H9 (cell line): Measurements from ENCODE around the gene PIAS4. TPM values are rescaled to one million over a fixed set of nuclear protein-coding genes. Genes with fewer than 3 reads are reported as not detected.

Source experiments
- DNase-seq: peaks from one replicate; pipeline ENCODE4 v3.0.0-alpha.2; 2017
- H2AFZ ChIP-seq: one replicate; pipeline ENCODE4 v1.6.1; 2013; ENCODE audit warnings: mild to moderate bottlenecking, low read length, control low read depth, moderate library complexity
- H2AK5ac ChIP-seq: 2 replicates; pipeline ENCODE4 v1.6.1; 2013; ENCODE audit warnings: low read length, control low read depth, mixed read lengths; ENCODE audit not compliant: insufficient read length
- H2BK120ac ChIP-seq: one replicate; pipeline ENCODE4 v1.6.1; 2013; ENCODE audit warnings: low read depth, mild to moderate bottlenecking, low read length, control low read depth, inconsistent platforms; ENCODE audit not compliant: poor library complexity, severe bottlenecking
- H2BK12ac ChIP-seq: 2 replicates; pipeline ENCODE4 v1.6.1; 2013; ENCODE audit warnings: low read length, control low read depth, mixed read lengths, low read depth; ENCODE audit not compliant: insufficient read length
- H2BK15ac ChIP-seq: 2 replicates; pipeline ENCODE4 v1.6.1; 2013; ENCODE audit warnings: low read depth, low read length, control low read depth
- H2BK20ac ChIP-seq: one replicate; pipeline ENCODE4 v1.6.1; 2013; ENCODE audit warnings: low read depth, mild to moderate bottlenecking, low read length, control low read depth, inconsistent platforms; ENCODE audit not compliant: poor library complexity, severe bottlenecking
- H2BK5ac ChIP-seq: 2 replicates; pipeline ENCODE4 v1.6.1; 2013; ENCODE audit warnings: low read length, control low read depth, mixed read lengths; ENCODE audit not compliant: insufficient read length
- H3K14ac ChIP-seq: 2 replicates; pipeline ENCODE4 v1.6.1; 2013; ENCODE audit warnings: low read length, control low read depth; ENCODE audit not compliant: insufficient read depth
- H3K18ac ChIP-seq: 2 replicates; pipeline ENCODE4 v1.6.1; 2013; ENCODE audit warnings: low read depth, mild to moderate bottlenecking, mixed read lengths, low read length, control low read depth; ENCODE audit not compliant: insufficient read length
- H3K23ac ChIP-seq: 2 replicates; pipeline ENCODE4 v1.6.1; 2013; ENCODE audit warnings: low read length, control low read depth, mixed read lengths, low read depth; ENCODE audit not compliant: insufficient read length
- H3K23me2 ChIP-seq: 2 replicates; pipeline ENCODE4 v1.6.1; 2013; ENCODE audit warnings: low read depth, mild to moderate bottlenecking, mixed read lengths, low read length, control low read depth; ENCODE audit not compliant: insufficient read length, poor library complexity, severe bottlenecking
- H3K27ac ChIP-seq: 2 replicates; pipeline ENCODE4 v1.5.1; 2013; ENCODE audit warnings: low read length, control low read depth, mixed read lengths, low read depth; ENCODE audit not compliant: insufficient read length
- H3K27me3 ChIP-seq: 2 replicates; pipeline ENCODE4 v1.6.1; 2013; ENCODE audit warnings: low read length, control low read depth, inconsistent platforms; ENCODE audit not compliant: insufficient read depth
- H3K4ac ChIP-seq: 2 replicates; pipeline ENCODE4 v1.6.1; 2013; ENCODE audit warnings: low read depth, mild to moderate bottlenecking, control low read depth, inconsistent platforms, low read length, moderate library complexity
- H3K4me1 ChIP-seq: 2 replicates; pipeline ENCODE4 v1.6.1; 2013; ENCODE audit warnings: low read length, control low read depth, inconsistent platforms; ENCODE audit not compliant: insufficient read depth
- H3K4me2 ChIP-seq: 2 replicates; pipeline ENCODE4 v1.6.1; 2013; ENCODE audit warnings: low read length, control low read depth, mixed read lengths; ENCODE audit not compliant: insufficient read length, insufficient read depth
- H3K56ac ChIP-seq: 2 replicates; pipeline ENCODE4 v1.6.1; 2013; ENCODE audit warnings: low read depth, mild to moderate bottlenecking, mixed read lengths, low read length, control low read depth; ENCODE audit not compliant: insufficient read length
- H3K79me1 ChIP-seq: 2 replicates; pipeline ENCODE4 v1.6.1; 2013; ENCODE audit warnings: low read depth, mild to moderate bottlenecking, moderate library complexity, low read length, control low read depth, inconsistent platforms; ENCODE audit not compliant: insufficient read depth, poor library complexity, severe bottlenecking
- H3K79me2 ChIP-seq: 2 replicates; pipeline ENCODE4 v1.6.1; 2013; ENCODE audit warnings: low read length, control low read depth, inconsistent platforms; ENCODE audit not compliant: insufficient read depth
- H3K9ac ChIP-seq: 2 replicates; pipeline ENCODE4 v1.6.1; 2013; ENCODE audit warnings: low read length, control low read depth, mixed read lengths; ENCODE audit not compliant: insufficient read length; ENCODE audit errors: extremely low read depth
- H3K9me3 ChIP-seq: one replicate; pipeline ENCODE4 v1.6.1; 2013; ENCODE audit warnings: low read depth, low read length, inconsistent platforms; ENCODE audit not compliant: control insufficient read depth
- H3T11ph ChIP-seq: one replicate; pipeline ENCODE4 v1.6.1; 2013; ENCODE audit warnings: mild to moderate bottlenecking, low read length, control low read depth, inconsistent platforms
- H4K20me1 ChIP-seq: one replicate; pipeline ENCODE4 v1.6.1; 2013; ENCODE audit not compliant: control insufficient read depth, insufficient read length, insufficient read depth
- H4K5ac ChIP-seq: 2 replicates; pipeline ENCODE4 v1.6.1; 2013; ENCODE audit warnings: low read depth, mild to moderate bottlenecking, mixed read lengths, low read length, control low read depth; ENCODE audit not compliant: insufficient read length
- H4K8ac ChIP-seq: replicated peaks from 2 replicates; pipeline ENCODE4 v1.6.1; 2013; ENCODE audit warnings: low read length, control low read depth, mixed read lengths, low read depth; ENCODE audit not compliant: insufficient read length
- H4K91ac ChIP-seq: 2 replicates; pipeline ENCODE4 v1.6.1; 2013; ENCODE audit warnings: low read depth, mild to moderate bottlenecking, moderate library complexity, mixed read lengths, low read length, control low read depth; ENCODE audit not compliant: insufficient read length
- H3K27ac Mint-ChIP-seq, 3 experiments: 2 replicates in 2 of 3; 3 replicates in 1 of 3; pipeline ENCODE4 v1.8.0; 2020 to 2021; ENCODE audit warnings: mixed read lengths in 3 of 3, mild to moderate bottlenecking in 1 of 3, moderate library complexity in 1 of 3
- H3K27me3 Mint-ChIP-seq: 2 replicates; pipeline ENCODE4 v1.8.0; 2021; ENCODE audit warnings: low read depth, mild to moderate bottlenecking, moderate library complexity, mixed read lengths
- H3K36me3 Mint-ChIP-seq, 3 experiments: 2 replicates in 2 of 3; 3 replicates in 1 of 3; pipeline ENCODE4 v1.8.0; 2020 to 2021; ENCODE audit warnings: low read depth in 3 of 3, mixed read lengths in 3 of 3; ENCODE audit not compliant: insufficient read depth in 1 of 3
- H3K4me1 Mint-ChIP-seq, 2 experiments: 2 replicates each; pipeline ENCODE4 v1.8.0; 2020; ENCODE audit warnings: mixed read lengths in 2 of 2
- H3K4me3 Mint-ChIP-seq, 2 experiments: 2 replicates in 1 of 2; 3 replicates in 1 of 2; pipeline ENCODE4 v1.8.0; 2020 to 2021; ENCODE audit warnings: mild to moderate bottlenecking in 2 of 2, mixed read lengths in 2 of 2, moderate library complexity in 1 of 2
- H3K9me3 Mint-ChIP-seq, 2 experiments: 2 replicates in 1 of 2; 3 replicates in 1 of 2; pipeline ENCODE4 v1.8.0; 2020; ENCODE audit warnings: mild to moderate bottlenecking in 2 of 2, mixed read lengths in 2 of 2, moderate library complexity in 1 of 2
- CTCF ChIP-seq: fragments of 200-600 bp; sonication (generic); conservative IDR thresholded peaks from 3 replicates; pipeline ENCODE4 v1.8.0; 2021; ENCODE audit warnings: antibody characterized with exemption, mild to moderate bottlenecking
- WGBS: extraction: QIAGEN DNeasy Blood & Tissue Kit; methylation state at CpG from one replicate; pipeline ENCODE4 v1.1.7; 2013; ENCODE audit warnings: missing lambda C conversion rate, low lambda C conversion rate, mixed read lengths; ENCODE audit not compliant: insufficient read length; ENCODE audit errors: extremely low coverage; 5-methylcytosine and 5-hydroxymethylcytosine counted together
- total RNA-seq: library from RNA; stranded (reverse); gene quantifications from 2 replicates; pipeline ENCODE4 v1.2.1, GENCODE V29; 2021

PIAS4 gene
- total RNA-seq, 1 experiment from 2014 or later, result 52.0 TPM

GRCh38 chr19:4013886-4014540, 6.5 kb downstream of the PIAS4 start:
- Histone ChIP-seq H3K9me3 (no peaks in the 10 kb centered on the region), H3K4me2 (no peak overlapping the region), H4K8ac (no peak overlapping the region), H3K4ac (no peak overlapping the region), H2AK5ac (no peak overlapping the region), H3K27me3 (no peaks in the 10 kb centered on the region), H3K23ac (no peak overlapping the region), H2BK20ac (no peak overlapping the region), H3K14ac (no peak overlapping the region), H3K56ac (no peak overlapping the region), H4K91ac (no peak overlapping the region), H3K79me1 (peaks cover 17% of the 10 kb centered on the region), H2AFZ (no peak overlapping the region), H3K79me2 (peaks cover 14% of the 10 kb centered on the region; the same call in 1 of the 2 replicates), H2BK120ac (no peak overlapping the region), H3K9ac (no peak overlapping the region), H3T11ph (no peak overlapping the region), H3K23me2 (no peaks in the 10 kb centered on the region), H4K20me1 (no peaks in the 10 kb centered on the region), H2BK15ac (no peak overlapping the region), H2BK12ac (no peak overlapping the region), H4K5ac (no peak overlapping the region), H3K27ac (no peak overlapping the region), H3K18ac (no peak overlapping the region), H3K4me1 (no peaks in the 10 kb centered on the region), H2BK5ac (no peak overlapping the region)
- no peak overlapping the region for H3K4me3 Mint-ChIP-seq
- peak overlapping the region in 1 of 3 experiments; percentile 61; a peak in 1 of 7 replicates for H3K27ac Mint-ChIP-seq
- peaks cover 6 to 18% of the 10 kb centered on the region in 2 experiments for H3K4me1 Mint-ChIP-seq
- H3K36me3 Mint-ChIP-seq, result peaks cover 11 to 39% (median 28%) of the 10 kb centered on the region in 3 experiments; a peak in 6 of 7 replicates
- H3K9me3 Mint-ChIP-seq, result no peaks in the 10 kb centered on the region
- DNase-seq, result no peak
- H3K27me3 Mint-ChIP-seq, result no peaks in the 10 kb centered on the region
- TF ChIP-seq CTCF, result no peak
- WGBS, result no CpG with 5 or more reads among the region's 20 CpGs
